Cardiac muscle cell (in vitro differentiated cells and primary cell): ENCODE results near the gene NAIF1. TPM values are rescaled to one million over a fixed set of nuclear protein-coding genes. Genes with fewer than 3 reads are reported as not detected.
"Not testable (repeated sequence)": the region's sequence is repeated elsewhere in the genome, so short reads cannot be mapped to it uniquely, and the experiment has no call there.

ENCODE experiments used
- DNase-seq, 2 donors: peaks; one replicate each; pipeline versions ENCODE4 v3.0.0 to v3.0.0-alpha.2; 2010 to 2017; ENCODE audit warnings: low read depth in 1 of 2, low spot score in 1 of 2
- H3K27ac ChIP-seq: fragments of 200-600 bp; sonication (generic); 2 replicates; pipeline ENCODE4 v1.5.1; 2016
- H3K27me3 ChIP-seq: fragments of 200-600 bp; sonication (generic); 2 replicates; pipeline ENCODE4 v1.6.0; 2016; ENCODE audit warnings: control low read depth
- H3K36me3 ChIP-seq: fragments of 200-600 bp; sonication (generic); 2 replicates; pipeline ENCODE4 v1.5.1; 2016; ENCODE audit warnings: control low read depth
- H3K4me1 ChIP-seq: fragments of 200-600 bp; sonication (generic); 2 replicates; pipeline ENCODE4 v1.8.1; 2017; ENCODE audit warnings: low read depth, mild to moderate bottlenecking, mixed run types
- H3K4me3 ChIP-seq: fragments of 200-600 bp; sonication (generic); 2 replicates; pipeline ENCODE4 v1.5.1; 2016; ENCODE audit warnings: mild to moderate bottlenecking
- H3K9me3 ChIP-seq: fragments of 200-600 bp; sonication (generic); 2 replicates; pipeline ENCODE4 v1.5.1; 2017; ENCODE audit warnings: low read depth, mild to moderate bottlenecking, control low read depth
- CTCF ChIP-seq: IDR thresholded peaks from 2 replicates; pipeline ENCODE4 v1.5.1; 2012; ENCODE audit warnings: low read depth, mild to moderate bottlenecking, low read length
- polyA plus RNA-seq: library from polyadenylated mRNA; unstranded; fragments of >200 nt; fragmentation: Nextera tagmentation; extraction: Ambion mirVana; gene quantifications from 2 replicates; pipeline ENCODE4 v1.2.1, GENCODE V29; 2016
- total RNA-seq: library from RNA; depleted of rRNA; stranded (reverse); fragments of >200 nt; gene quantifications from 2 replicates; pipeline ENCODE4 v1.2.3, GENCODE V29; 2016

The NAIF1 gene
- total and polyA plus RNA-seq, 2 experiments from 2014 or later, result 6.9 to 9.4 TPM

DNA sequence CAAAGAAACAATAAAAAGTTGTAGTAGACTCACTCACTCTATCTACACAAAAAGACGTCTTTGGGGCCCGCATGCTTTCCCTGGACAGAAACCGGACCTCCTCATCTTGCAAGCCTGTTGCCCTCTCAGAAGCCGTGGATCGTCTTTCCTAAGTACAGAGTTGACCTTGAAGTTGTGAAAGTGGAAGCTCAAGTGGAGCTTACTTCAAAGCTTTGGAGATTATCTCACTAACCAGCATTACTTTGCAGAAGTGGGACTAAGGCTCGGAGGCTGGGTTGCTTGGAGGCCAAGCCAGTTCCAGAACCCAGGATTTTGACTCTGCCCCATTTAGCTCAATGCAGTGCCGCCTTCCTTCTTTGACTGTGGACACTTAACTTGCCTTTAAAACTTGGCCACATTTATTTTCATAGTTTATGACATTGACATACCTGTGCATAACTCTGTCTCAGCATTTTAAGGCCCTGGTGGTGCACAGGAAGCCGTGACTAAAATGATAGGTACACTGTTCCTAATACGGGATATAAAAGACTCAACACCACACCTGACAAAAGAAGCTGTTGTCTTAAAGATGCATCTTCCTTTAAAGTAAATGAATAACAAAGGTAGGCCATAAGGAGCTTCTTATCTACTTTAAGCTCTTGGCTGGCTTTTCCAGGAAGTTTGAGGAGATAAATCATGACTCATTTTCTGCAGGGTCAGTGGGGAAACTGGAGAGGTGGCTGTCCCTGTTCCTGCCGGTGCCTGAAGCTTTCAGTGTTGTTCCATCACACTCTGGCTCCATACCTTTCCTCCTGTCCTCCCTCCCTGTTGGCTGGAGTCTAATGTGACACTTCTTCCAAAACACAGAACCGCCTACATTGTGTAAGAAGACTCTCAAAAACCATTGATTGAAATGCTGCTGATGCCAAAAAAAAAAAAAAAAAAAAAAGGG is 11.6 kb upstream of the NAIF1 start:
- Histone ChIP-seq H3K4me1 (peaks cover 28% of the 10 kb centered on the region), H3K9me3 (no peaks in the 10 kb centered on the region), H3K27ac (peak overlapping the region; percentile 68), H3K27me3 (no peaks in the 10 kb centered on the region), H3K4me3 (no peak overlapping the region), H3K36me3 (no peaks in the 10 kb centered on the region)
- TF ChIP-seq CTCF, result no peak
- peak; percentile 54 to 85 for DNase-seq

DNA sequence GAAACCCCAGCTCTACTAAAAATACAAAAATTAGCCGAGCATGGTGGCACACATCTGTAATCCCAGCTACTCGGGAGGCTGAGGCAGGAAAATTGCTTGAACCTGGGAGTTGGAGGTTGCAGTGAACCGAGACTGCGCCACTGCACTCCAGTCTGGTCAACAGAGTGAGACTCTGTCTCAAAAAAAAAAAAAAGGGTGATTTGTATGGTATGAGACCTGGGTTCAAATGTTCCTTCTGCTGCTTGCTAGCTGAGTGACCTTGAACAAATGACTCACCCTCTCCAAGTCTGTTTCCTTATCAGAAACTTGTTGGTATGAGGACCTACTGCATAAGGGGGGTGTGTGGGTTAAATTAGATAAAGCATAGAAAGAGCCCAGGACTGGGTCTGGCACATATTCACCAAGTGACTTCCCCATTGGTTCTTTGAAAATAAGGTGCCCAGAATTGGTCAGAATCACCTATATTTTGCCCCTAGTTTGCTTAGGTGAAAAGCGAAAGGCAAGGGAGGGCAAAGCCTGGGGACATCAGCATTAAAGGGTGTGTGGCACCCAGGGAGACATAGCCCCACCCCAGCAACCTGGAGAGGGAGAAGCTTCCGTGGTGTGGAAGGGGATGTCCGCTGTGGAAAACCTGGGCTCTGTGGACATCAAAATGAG is 10.9 kb upstream of the NAIF1 start:
- TF ChIP-seq CTCF, result no peak
- Histone ChIP-seq H3K36me3 (no peaks in the 10 kb centered on the region), H3K27ac (peak overlapping the region; percentile 68), H3K4me1 (peaks cover 36% of the 10 kb centered on the region), H3K9me3 (no peaks in the 10 kb centered on the region), H3K4me3 (no peak overlapping the region), H3K27me3 (no peaks in the 10 kb centered on the region)
- DNase-seq, result no peak

DNA sequence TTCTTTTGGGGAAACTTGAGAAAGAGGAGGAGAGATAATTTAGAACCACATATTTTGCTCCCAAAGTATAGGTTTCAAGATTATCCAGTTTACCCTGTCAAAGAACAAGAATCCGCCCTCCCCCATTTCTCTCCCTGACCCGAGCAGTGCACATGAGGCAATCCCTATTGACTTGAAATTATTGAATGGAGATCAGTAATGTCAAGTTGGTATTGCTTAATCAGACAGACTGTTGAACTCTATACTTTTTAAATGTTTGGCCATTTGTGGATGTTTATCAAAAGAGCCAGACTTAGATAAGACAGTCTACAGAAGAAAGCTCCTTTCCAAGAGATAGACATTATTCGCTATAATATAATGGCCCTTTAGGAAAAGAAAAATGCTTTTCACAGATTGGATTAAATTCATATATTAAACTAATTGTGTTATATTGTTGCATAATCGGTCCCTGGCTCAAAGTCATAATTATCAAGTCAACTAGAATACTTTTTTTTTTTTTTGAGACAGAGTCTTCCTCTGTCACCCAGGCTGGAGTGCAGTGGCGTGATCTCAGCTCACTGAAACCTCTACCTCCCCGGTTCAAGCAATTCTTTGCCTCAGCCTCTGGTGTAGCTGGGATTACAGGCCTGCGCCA is 6.2 kb upstream of the NAIF1 start:
- peaks cover 35% of the 10 kb centered on the region for H3K4me1 ChIP-seq
- no peaks in the 10 kb centered on the region for H3K27me3 ChIP-seq
- H3K4me3 ChIP-seq, result no peak overlapping the region
- H3K9me3 ChIP-seq, result no peaks in the 10 kb centered on the region
- no peaks in the 10 kb centered on the region for H3K36me3 ChIP-seq
- TF ChIP-seq CTCF, result no peak
- H3K27ac ChIP-seq, result peak overlapping the region; percentile 90
- peak in 1 of 2 donors; percentile 53 for DNase-seq

DNA sequence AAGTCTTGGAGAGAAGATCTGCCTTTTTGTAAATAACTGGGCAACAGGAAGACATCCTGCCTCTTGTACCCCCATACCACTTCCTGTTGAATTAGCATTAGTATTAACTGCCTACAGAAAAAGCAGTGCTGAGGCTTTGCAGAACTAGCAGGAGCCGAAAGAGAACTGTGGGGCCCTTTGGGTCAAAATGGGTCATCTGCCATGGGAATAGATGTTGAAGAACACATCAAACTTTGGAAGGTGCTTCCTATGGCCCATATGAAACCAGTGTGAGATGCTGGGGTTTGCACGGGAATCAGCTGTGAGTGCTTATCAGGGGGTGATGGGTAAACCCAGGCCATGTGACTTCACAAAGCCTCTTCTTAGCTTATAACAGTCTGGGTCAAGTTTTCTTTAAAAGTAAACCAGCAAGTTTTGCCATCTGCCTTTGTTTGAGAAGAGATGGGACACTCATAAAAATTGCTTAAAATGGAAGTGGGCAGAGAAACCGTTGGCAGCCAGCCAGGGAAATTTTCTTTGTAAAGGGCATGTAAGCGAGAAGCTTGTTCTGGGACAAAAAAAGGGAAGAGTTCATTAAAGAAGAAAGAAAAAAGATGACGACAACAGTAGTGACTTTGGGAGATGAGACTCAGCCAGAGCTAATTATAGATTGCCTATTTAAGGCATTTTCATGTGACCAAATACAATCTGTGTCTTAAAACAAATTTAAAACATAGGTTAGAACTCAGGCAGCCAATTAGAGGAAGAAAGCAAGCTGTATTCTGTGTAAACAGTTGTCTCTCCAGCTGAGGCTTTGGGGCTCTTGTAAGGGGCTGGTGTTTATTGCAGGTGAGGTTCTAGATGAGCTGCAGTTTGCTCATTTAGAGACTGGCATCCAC is 5.3 kb upstream of the NAIF1 start:
- H3K27me3 ChIP-seq, result no peaks in the 10 kb centered on the region
- H3K4me1 ChIP-seq, result peaks cover 28% of the 10 kb centered on the region
- H3K27ac ChIP-seq, result peak overlapping the region; percentile 90
- H3K4me3 ChIP-seq, result no peak overlapping the region
- peak; percentile 47 to 82 for DNase-seq
- H3K36me3 ChIP-seq, result no peaks in the 10 kb centered on the region
- TF ChIP-seq CTCF, result no peak
- no peaks in the 10 kb centered on the region for H3K9me3 ChIP-seq

GRCh38 chr9:128071475-128071874 is 4.4 kb upstream of the NAIF1 start:
- Histone ChIP-seq H3K27ac (peak overlapping the region; percentile 90), H3K4me1 (peaks cover 32% of the 10 kb centered on the region)
- not testable (repeated sequence) for H3K36me3 ChIP-seq, H3K27me3 ChIP-seq, DNase-seq, H3K4me3 ChIP-seq, H3K9me3 ChIP-seq
